MCF 10A (cell line): ENCODE measurements around the gene LIN28B. TPM values are rescaled to one million over a fixed set of nuclear protein-coding genes. Genes with fewer than 3 reads are reported as not detected.

ENCODE experiments used
- BruUV-seq: library from RNA; stranded (reverse); fragments of 400-500 nt; replicated peaks from 2 replicates; lab custom pipeline; 2021; lab: Mats Ljungman, UMichigan
- CTCF ChIA-PET: fragments of 300-600 bp; sonication (Branson Sonifier 250); formaldehyde crosslinking; extraction: SDS; loops from one replicate; lab custom pipeline; 2021; ENCODE audit warnings: antibody characterized with exemption, inconsistent platforms; lab: Yijun Ruan, JAX
- POLR2A ChIA-PET: fragments of 300-600, 350-650 bp; sonication (Branson Sonifier 250); formaldehyde crosslinking; extraction: SDS; loops from one replicate; lab custom pipeline; 2020; ENCODE audit warnings: antibody characterized with exemption, inconsistent platforms; lab: Yijun Ruan, JAX
- DNase-seq: peaks from one replicate; pipeline ENCODE4 v3.0.0-alpha.2; 2018; ENCODE audit not compliant: unreplicated experiment
- H3K27ac Mint-ChIP-seq: one replicate; pipeline ENCODE4 v1.8.0; 2022; ENCODE audit warnings: mild to moderate bottlenecking, low read depth, mixed read lengths; ENCODE audit not compliant: unreplicated experiment
- H3K27me3 Mint-ChIP-seq: one replicate; pipeline ENCODE4 v1.8.0; 2022; ENCODE audit warnings: mixed read lengths; ENCODE audit not compliant: insufficient read depth, unreplicated experiment
- H3K36me3 Mint-ChIP-seq: one replicate; pipeline ENCODE4 v1.8.0; 2022; ENCODE audit warnings: mild to moderate bottlenecking, moderate library complexity, mixed read lengths; ENCODE audit not compliant: insufficient read depth, unreplicated experiment
- H3K4me1 Mint-ChIP-seq: one replicate; pipeline ENCODE4 v1.8.0; 2022; ENCODE audit warnings: mixed read lengths; ENCODE audit not compliant: insufficient read depth, unreplicated experiment
- H3K4me3 Mint-ChIP-seq: one replicate; pipeline ENCODE4 v1.8.0; 2022; ENCODE audit warnings: mild to moderate bottlenecking, moderate library complexity, mixed read lengths; ENCODE audit not compliant: unreplicated experiment
- H3K9me3 Mint-ChIP-seq: one replicate; pipeline ENCODE4 v1.8.0; 2022; ENCODE audit warnings: mixed read lengths; ENCODE audit not compliant: unreplicated experiment
- CTCF ChIP-seq: fragments of 200-600 bp; IDR thresholded peaks from one replicate; pipeline ENCODE4 v1.8.0; 2022; ENCODE audit warnings: antibody characterized with exemption, mild to moderate bottlenecking; ENCODE audit not compliant: unreplicated experiment
- intact Hi-C: fragments of 100-400 bp; cut with micrococcal nuclease; formaldehyde crosslinking; loops from 2 replicates; pipeline ENCODE4 v1.14.1; 2022
- total RNA-seq: library from RNA; stranded (reverse); gene quantifications from 2 replicates; pipeline ENCODE4 v1.2.3, GENCODE V29; 2022

Gene LIN28B
- total RNA-seq, 1 experiment from 2014 or later, result not detected

- Mint-ChIP-seq H3K36me3 (peaks cover 4% of the 10 kb centered on the region), H3K27ac (no peak overlapping the region), H3K9me3 (no peaks in the 10 kb centered on the region), H3K4me3 (no peak overlapping the region), H3K27me3 (no peaks in the 10 kb centered on the region), H3K4me1 (no peaks in the 10 kb centered on the region)
- peak; percentile 7 for DNase-seq
- intact Hi-C loops, result no loop called here
- POLR2A ChIA-PET, result no interaction called here
- no TSS peak for BruUV-seq
- CTCF ChIA-PET, result no interaction called here
- no peak for TF ChIP-seq CTCF
Measured at GRCh38 chr6:105108631-105109262, 151.8 kb downstream of the LIN28B start.

GRCh38 chr6:105109955-105110895 lies 153.3 kb downstream of the LIN28B start:
- BruUV-seq, result no TSS peak
- POLR2A ChIA-PET, result interaction anchor here (0.7 kb wide), 1 partner anchor 1834 kb away, joined by 4 read pairs; no protein-coding TSS in a partner anchor
- DNase-seq, result no peak

GRCh38 chr6:105111105-105111504 lies 154.2 kb downstream of the LIN28B start:
- no peak overlapping the region for H3K4me3 Mint-ChIP-seq
- POLR2A ChIA-PET, result no interaction called here

More at GRCh38 chr6:105109955-105110895, 153.3 kb downstream of the LIN28B start:
- no peaks in the 10 kb centered on the region for H3K9me3 Mint-ChIP-seq
- CTCF ChIA-PET, result interaction anchor here (0.6 kb wide), 2 partner anchors 20 to 1588 kb away, joined by 3 to 4 read pairs; no protein-coding TSS in a partner anchor
- TF ChIP-seq CTCF, result no peak
- H3K27ac Mint-ChIP-seq, result no peak overlapping the region
- intact Hi-C loops, result no loop called here
- no peaks in the 10 kb centered on the region for H3K27me3 Mint-ChIP-seq
- H3K4me3 Mint-ChIP-seq, result no peak overlapping the region
- H3K36me3 Mint-ChIP-seq, result peaks cover 4% of the 10 kb centered on the region
- no peaks in the 10 kb centered on the region for H3K4me1 Mint-ChIP-seq

More at GRCh38 chr6:105111105-105111504, 154.2 kb downstream of the LIN28B start:
- Mint-ChIP-seq H3K27ac (no peak overlapping the region), H3K27me3 (no peaks in the 10 kb centered on the region), H3K9me3 (no peaks in the 10 kb centered on the region), H3K4me1 (no peaks in the 10 kb centered on the region), H3K36me3 (peaks cover 4% of the 10 kb centered on the region)
- intact Hi-C loops, result no loop called here
- BruUV-seq, result no TSS peak
- DNase-seq, result no peak
- CTCF ChIA-PET, result no interaction called here
- no peak for TF ChIP-seq CTCF
